ENCODE results near the gene EMSY.

- no peak for TF ChIP-seq CTCF (IDR thresholded peaks at IDR 0.05; ENCODE audit: extremely low read depth in 1 of 2, insufficient read depth in 1 of 2, low read depth in 1 of 2, low read length in 2 of 2)
- no peak for TF ChIP-seq MYC (IDR thresholded peaks at IDR 0.05; ENCODE audit: low read depth, low read length)
- no peak for TF ChIP-seq EZH2 (IDR thresholded peaks at IDR 0.05; ENCODE audit: borderline replicate concordance, low read depth, low read length, severe bottlenecking)
Observed at GRCh38 chr11:76578654-76579055, 133.8 kb downstream of the EMSY start.

Data from endothelial cell of umbilical vein (primary cell).